NT2/D1 (cell line): ENCODE results near the gene HLA-C.

Source experiments
- SUZ12 ChIP-seq: IDR thresholded peaks from 2 replicates; pipeline ENCODE4 v1.6.1; 2011; ENCODE audit not compliant: insufficient read length, insufficient read depth; ENCODE audit errors: extremely low read depth
- YY1 ChIP-seq: IDR thresholded peaks from 2 replicates; pipeline ENCODE4 v1.6.1; 2011; ENCODE audit not compliant: insufficient read length, insufficient read depth
- ZNF274 ChIP-seq: IDR thresholded peaks from 2 replicates; pipeline ENCODE4 v1.6.1; 2011; ENCODE audit warnings: mild to moderate bottlenecking, low read depth, low read length

DNA sequence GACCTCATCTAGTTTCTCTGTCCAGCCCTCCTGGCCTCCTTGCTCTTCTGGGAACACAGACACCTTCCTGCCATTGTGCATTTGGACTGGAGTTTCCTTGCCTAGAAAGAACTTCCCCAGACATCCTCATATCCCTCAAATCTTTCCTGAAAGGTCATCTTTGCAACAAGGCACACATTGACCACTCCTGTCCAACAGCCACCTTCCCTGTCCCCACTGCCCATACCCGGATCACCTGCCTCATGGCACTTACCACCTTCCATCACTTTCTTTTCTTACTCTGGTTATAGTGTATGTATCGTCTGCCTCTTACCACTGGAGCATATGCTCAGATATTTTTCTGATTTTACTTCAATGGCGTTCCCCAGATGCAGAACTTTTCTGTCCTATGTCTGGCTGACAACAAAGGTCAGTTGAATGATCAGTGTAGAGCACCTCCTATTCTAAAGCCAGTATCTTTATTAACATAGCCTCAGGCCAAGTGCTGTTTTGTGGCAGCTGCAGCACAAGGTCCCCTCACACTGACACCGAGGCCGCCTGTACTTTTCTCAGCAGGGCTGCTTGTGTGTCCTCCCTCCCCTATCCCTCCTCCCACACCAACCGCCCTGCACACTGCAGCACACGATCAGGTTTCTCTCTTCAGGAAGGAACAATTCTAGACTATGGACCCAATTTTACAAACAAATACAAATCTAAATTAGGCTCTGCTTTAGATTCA is 4.1 kb downstream of the HLA-C start:
- TF ChIP-seq YY1 = no peak
- TF ChIP-seq ZNF274 = no peak
- no peak for TF ChIP-seq SUZ12
